Neutrophil (primary cell): ENCODE results near the gene MFF.

Experiments
- H3K27ac ChIP-seq: fragments of 200-600 bp; sonication (generic); 2 replicates; pipeline ENCODE4 v1.5.1; 2016; ENCODE audit warnings: mild to moderate bottlenecking, moderate library complexity
- H3K27me3 ChIP-seq: fragments of 200-600 bp; sonication (generic); 2 replicates; pipeline ENCODE4 v1.6.0; 2016; ENCODE audit warnings: mild to moderate bottlenecking
- H3K36me3 ChIP-seq: fragments of 200-600 bp; sonication (generic); 2 replicates; pipeline ENCODE4 v1.5.1; 2017
- H3K4me1 ChIP-seq, 2 experiments: fragments of 200-600 bp in 1 of 2; sonication (generic) in 1 of 2; 1 replicate in 1 of 2; 2 replicates in 1 of 2; pipeline versions ENCODE4 v1.5.1 to v1.6.1; 2013 to 2016; ENCODE audit warnings: low read depth in 1 of 2, low read length in 1 of 2, mild to moderate bottlenecking in 1 of 2, moderate library complexity in 1 of 2; ENCODE audit not compliant: control insufficient read depth in 1 of 2, insufficient read depth in 1 of 2
- H3K4me3 ChIP-seq, 2 experiments: fragments of 200-600 bp in 1 of 2; sonication (generic) in 1 of 2; 1 replicate in 1 of 2; 2 replicates in 1 of 2; pipeline ENCODE4 v1.5.1; 2013 to 2016; ENCODE audit warnings: low read depth in 1 of 2, low read length in 1 of 2, mild to moderate bottlenecking in 1 of 2, moderate library complexity in 1 of 2
- H3K9me3 ChIP-seq: fragments of 200-600 bp; sonication (generic); 2 replicates; pipeline ENCODE4 v1.5.1; 2016
- CTCF ChIP-seq: fragments of 200-600 bp; sonication (generic); IDR thresholded peaks from 2 replicates; pipeline ENCODE4 v1.5.1; 2016; ENCODE audit warnings: antibody characterized with exemption

Gene MFF

GRCh38 chr2:227324995-227325838, at the start of gene MFF:
Gene MFF (plus strand): TSS chr2:227325251. CDS start chr2:227330666, 5,415 bp downstream.
- peak within 1 kb of the TSS; percentile 73 to 97 for H3K4me3 ChIP-seq
- peak; percentile 34 for TF ChIP-seq CTCF

GRCh38 chr2:227280895-227281294, 44.2 kb upstream of the MFF start:
- Histone ChIP-seq H3K27ac (no peak overlapping the region), H3K27me3 (no peaks in the 10 kb centered on the region), H3K4me1 (no peaks in the 10 kb centered on the region), H3K9me3 (no peaks in the 10 kb centered on the region), H3K4me3 (no peak overlapping the region), H3K36me3 (no peaks in the 10 kb centered on the region)
- no peak for TF ChIP-seq CTCF

More at GRCh38 chr2:227324995-227325838, at the start of gene MFF:
- H3K9me3 ChIP-seq, result no peaks in the 10 kb centered on the region
- peaks cover 14 to 17% of the 10 kb centered on the region in 2 experiments for H3K4me1 ChIP-seq
- H3K27ac ChIP-seq, result peak within 1 kb of the TSS; percentile 83
- H3K36me3 ChIP-seq, result no peaks in the 10 kb centered on the region
- H3K27me3 ChIP-seq, result peaks cover 6% of the 10 kb centered on the region

- H3K27ac ChIP-seq, result no peak overlapping the region
- H3K9me3 ChIP-seq, result no peaks in the 10 kb centered on the region
- H3K4me3 ChIP-seq, result no peak overlapping the region
- TF ChIP-seq CTCF, result no peak
- no peaks in the 10 kb centered on the region for H3K27me3 ChIP-seq
- no peaks in the 10 kb centered on the region for H3K36me3 ChIP-seq
- H3K4me1 ChIP-seq, result no peaks in the 10 kb centered on the region
Observed at GRCh38 chr2:227285741-227286236, 39.3 kb upstream of the MFF start.

GRCh38 chr2:227287771-227288170, 37.3 kb upstream of the MFF start:
- Histone ChIP-seq H3K27me3 (no peaks in the 10 kb centered on the region), H3K27ac (no peak overlapping the region), H3K4me3 (no peak overlapping the region), H3K9me3 (no peaks in the 10 kb centered on the region), H3K36me3 (no peaks in the 10 kb centered on the region), H3K4me1 (no peaks in the 10 kb centered on the region)
- TF ChIP-seq CTCF, result no peak

GRCh38 chr2:227292314-227292713, 32.7 kb upstream of the MFF start:
- Histone ChIP-seq H3K4me1 (no peaks in the 10 kb centered on the region), H3K4me3 (no peak overlapping the region), H3K27me3 (no peaks in the 10 kb centered on the region), H3K9me3 (no peaks in the 10 kb centered on the region), H3K27ac (no peak overlapping the region), H3K36me3 (no peaks in the 10 kb centered on the region)
- no peak for TF ChIP-seq CTCF
